PC-9 (cell line): ENCODE results near the gene DMRTB1.

ENCODE experiments used
- EZH2 ChIP-seq: fragments of 200-600 bp; sonication (generic); IDR thresholded peaks from 2 replicates; pipeline ENCODE4 v1.8.0; 2017; ENCODE audit warnings: antibody characterized with exemption, low read depth
- TF ChIP-seq, protein P1 (sequence below): fragments of 200-600 bp; sonication (generic); conservative IDR thresholded peaks from 2 replicates; pipeline ENCODE4 v1.6.1; 2017; ENCODE audit warnings: mixed run types, antibody characterized with exemption, mild to moderate bottlenecking, moderate library complexity

DNA sequence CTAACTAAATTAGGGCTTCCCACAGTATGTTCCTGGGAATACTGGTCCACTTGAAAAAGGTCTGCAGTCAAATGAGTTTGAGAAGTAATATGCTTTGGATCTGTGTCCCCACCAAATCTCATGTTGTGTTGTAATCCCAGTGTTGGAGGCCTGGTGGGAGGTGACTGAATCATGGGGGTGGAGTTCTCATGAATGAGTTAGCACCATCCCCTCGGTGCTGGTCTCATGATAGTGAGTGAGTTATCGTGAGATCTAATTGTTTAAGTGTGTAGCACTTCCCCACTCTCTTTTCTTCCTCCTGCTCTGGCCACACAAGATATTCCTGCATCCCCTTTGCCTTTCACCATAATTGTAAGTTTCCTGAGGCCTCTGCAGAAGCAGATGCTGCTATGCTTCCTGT, 16.9 kb upstream of the DMRTB1 start:
- TF ChIP-seq, protein P1, sequence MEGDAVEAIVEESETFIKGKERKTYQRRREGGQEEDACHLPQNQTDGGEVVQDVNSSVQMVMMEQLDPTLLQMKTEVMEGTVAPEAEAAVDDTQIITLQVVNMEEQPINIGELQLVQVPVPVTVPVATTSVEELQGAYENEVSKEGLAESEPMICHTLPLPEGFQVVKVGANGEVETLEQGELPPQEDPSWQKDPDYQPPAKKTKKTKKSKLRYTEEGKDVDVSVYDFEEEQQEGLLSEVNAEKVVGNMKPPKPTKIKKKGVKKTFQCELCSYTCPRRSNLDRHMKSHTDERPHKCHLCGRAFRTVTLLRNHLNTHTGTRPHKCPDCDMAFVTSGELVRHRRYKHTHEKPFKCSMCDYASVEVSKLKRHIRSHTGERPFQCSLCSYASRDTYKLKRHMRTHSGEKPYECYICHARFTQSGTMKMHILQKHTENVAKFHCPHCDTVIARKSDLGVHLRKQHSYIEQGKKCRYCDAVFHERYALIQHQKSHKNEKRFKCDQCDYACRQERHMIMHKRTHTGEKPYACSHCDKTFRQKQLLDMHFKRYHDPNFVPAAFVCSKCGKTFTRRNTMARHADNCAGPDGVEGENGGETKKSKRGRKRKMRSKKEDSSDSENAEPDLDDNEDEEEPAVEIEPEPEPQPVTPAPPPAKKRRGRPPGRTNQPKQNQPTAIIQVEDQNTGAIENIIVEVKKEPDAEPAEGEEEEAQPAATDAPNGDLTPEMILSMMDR: no peak
- no peak for TF ChIP-seq EZH2
